ENCODE results near the gene CHSY1. TPM values are rescaled to one million over a fixed set of nuclear protein-coding genes. Genes with fewer than 3 reads are reported as not detected.

The CHSY1 gene
- polyA plus RNA-seq, 1 experiment: 49.2 TPM

GRCh38 chr15:101209285-101209845 lies 42.5 kb downstream of the CHSY1 start:
- CTCF ChIA-PET: no interaction called here
- TF ChIP-seq CTCF (IDR thresholded peaks at IDR 0.05; ENCODE audit: low read depth, low read length): no peak
- Histone ChIP-seq H3K4me3 (ENCODE audit: low read depth, low read length) (no peak overlapping the region), H3K27me3 (ENCODE audit: control insufficient read depth, insufficient read depth, low read length) (no peaks in the 10 kb centered on the region), H3K9me3 (ENCODE audit: control insufficient read depth, insufficient read depth, low read length) (no peaks in the 10 kb centered on the region), H3K27ac (ENCODE audit: low read depth, low read length) (no peak overlapping the region)
- POLR2A ChIA-PET: no interaction called here
- DNase-seq (ENCODE audit: low read depth, low spot score): no peak

GRCh38 chr15:101207867-101208288 lies 44.0 kb downstream of the CHSY1 start:
- no peak for DNase-seq (ENCODE audit: low read depth, low spot score)
- no peak overlapping the region for H3K27ac ChIP-seq (ENCODE audit: low read depth, low read length)
- POLR2A ChIA-PET: interaction anchor here (0.6 kb wide), 1 partner anchor 44 kb away, joined by 3 read pairs; the partner anchor contains the start of gene CHSY1
- H3K9me3 ChIP-seq (ENCODE audit: control insufficient read depth, insufficient read depth, low read length): no peaks in the 10 kb centered on the region
- CTCF ChIA-PET: no interaction called here
- no peak overlapping the region for H3K4me3 ChIP-seq (ENCODE audit: low read depth, low read length)
- no peak for TF ChIP-seq CTCF (IDR thresholded peaks at IDR 0.05; ENCODE audit: low read depth, low read length)
- no peaks in the 10 kb centered on the region for H3K27me3 ChIP-seq (ENCODE audit: control insufficient read depth, insufficient read depth, low read length)

GRCh38 chr15:101206176-101206591 lies 45.7 kb downstream of the CHSY1 start:
- POLR2A ChIA-PET: interaction anchor here (0.9 to 1.0 kb wide), 2 partner anchors 61 to 89 kb away, joined by 3 read pairs; no protein-coding TSS in a partner anchor

GRCh38 chr15:101204739-101205535 lies 46.9 kb downstream of the CHSY1 start:
- Histone ChIP-seq H3K27ac (ENCODE audit: low read depth, low read length) (peak overlapping the region; percentile 57), H3K27me3 (ENCODE audit: control insufficient read depth, insufficient read depth, low read length) (no peaks in the 10 kb centered on the region), H3K4me3 (ENCODE audit: low read depth, low read length) (no peak overlapping the region), H3K9me3 (ENCODE audit: control insufficient read depth, insufficient read depth, low read length) (no peaks in the 10 kb centered on the region)
- ChIA-PET CTCF (interaction anchor here (0.8 to 1.6 kb wide), 5 partner anchors 37 to 289 kb away, joined by 3 to 6 read pairs (median 3); no protein-coding TSS in a partner anchor), POLR2A (interaction anchor here (0.7 to 1.3 kb wide), 7 partner anchors 12 to 88 kb away, joined by 3 to 7 read pairs (median 3); partner anchors contain the start of gene CHSY1)
- no peak for DNase-seq (ENCODE audit: low read depth, low spot score)
- no peak for TF ChIP-seq CTCF (IDR thresholded peaks at IDR 0.05; ENCODE audit: low read depth, low read length)

More at GRCh38 chr15:101206176-101206591, 45.7 kb downstream of the CHSY1 start:
- no peak for TF ChIP-seq CTCF (IDR thresholded peaks at IDR 0.05; ENCODE audit: low read depth, low read length)
- Histone ChIP-seq H3K27me3 (ENCODE audit: control insufficient read depth, insufficient read depth, low read length) (no peaks in the 10 kb centered on the region), H3K9me3 (ENCODE audit: control insufficient read depth, insufficient read depth, low read length) (no peaks in the 10 kb centered on the region), H3K4me3 (ENCODE audit: low read depth, low read length) (peak overlapping the region; percentile 20), H3K27ac (ENCODE audit: low read depth, low read length) (peak overlapping the region; percentile 85)
- DNase-seq (ENCODE audit: low read depth, low spot score): no peak
- CTCF ChIA-PET: no interaction called here
